Body of pancreas (tissue), 4 donors: ENCODE results near the gene RIN3.

Experiments used
- POLR2A ChIP-seq, 3 donors: fragments of 450-650 bp; IDR thresholded peaks; one replicate each; pipeline ENCODE4 v1.6.1; 2016; ENCODE audit warnings: antibody characterized with exemption in 3 of 3, mild to moderate bottlenecking in 2 of 3
- TF ChIP-seq, protein P1 (sequence below), 7 experiments: fragments of 450-650 bp in 4 of 7; fragments of 200-600 bp in 3 of 7; sonication (generic) in 3 of 7; IDR thresholded peaks; one replicate each; pipeline ENCODE4 v1.5.1; 2016 to 2019; ENCODE audit warnings: antibody characterized with exemption in 7 of 7

DNA sequence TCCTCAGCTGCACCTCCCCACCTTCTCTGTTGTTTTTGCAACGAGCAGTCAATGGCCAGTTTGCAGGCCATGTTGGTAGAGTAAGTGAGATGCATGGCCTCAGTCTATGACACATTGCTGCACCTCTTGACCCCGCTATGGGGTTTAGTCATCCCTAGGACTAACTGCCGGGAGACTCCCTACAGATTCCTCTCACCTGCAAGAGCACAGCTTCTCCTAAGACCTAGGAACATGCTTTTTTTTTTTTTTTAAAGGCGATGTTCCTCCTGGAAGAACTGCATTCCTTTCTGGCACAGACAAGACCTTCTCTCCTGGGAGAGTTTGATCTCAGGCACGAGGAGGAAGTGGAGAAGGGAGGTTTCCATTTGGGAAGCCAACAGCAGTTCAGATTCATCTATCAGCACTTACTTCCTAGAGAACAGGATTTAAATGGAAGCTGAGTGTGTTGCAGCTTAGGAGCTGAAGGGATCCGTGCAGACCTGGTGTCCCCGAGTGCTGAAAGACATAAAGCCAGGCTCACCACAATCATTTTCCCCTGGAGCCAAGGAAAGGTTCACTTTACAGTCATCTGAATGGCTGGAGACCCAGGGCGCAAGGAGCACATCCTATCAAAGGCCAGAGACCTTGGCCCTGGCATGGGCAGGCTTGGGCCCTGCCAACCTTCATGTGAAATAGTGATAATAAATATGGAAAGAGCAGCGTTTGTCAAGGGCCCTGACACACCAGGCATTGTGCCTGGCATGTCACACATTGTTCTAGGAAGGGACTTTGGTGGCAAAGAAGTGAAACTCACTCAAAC is 130.8 kb downstream of the RIN3 start:
- TF ChIP-seq, protein P1, sequence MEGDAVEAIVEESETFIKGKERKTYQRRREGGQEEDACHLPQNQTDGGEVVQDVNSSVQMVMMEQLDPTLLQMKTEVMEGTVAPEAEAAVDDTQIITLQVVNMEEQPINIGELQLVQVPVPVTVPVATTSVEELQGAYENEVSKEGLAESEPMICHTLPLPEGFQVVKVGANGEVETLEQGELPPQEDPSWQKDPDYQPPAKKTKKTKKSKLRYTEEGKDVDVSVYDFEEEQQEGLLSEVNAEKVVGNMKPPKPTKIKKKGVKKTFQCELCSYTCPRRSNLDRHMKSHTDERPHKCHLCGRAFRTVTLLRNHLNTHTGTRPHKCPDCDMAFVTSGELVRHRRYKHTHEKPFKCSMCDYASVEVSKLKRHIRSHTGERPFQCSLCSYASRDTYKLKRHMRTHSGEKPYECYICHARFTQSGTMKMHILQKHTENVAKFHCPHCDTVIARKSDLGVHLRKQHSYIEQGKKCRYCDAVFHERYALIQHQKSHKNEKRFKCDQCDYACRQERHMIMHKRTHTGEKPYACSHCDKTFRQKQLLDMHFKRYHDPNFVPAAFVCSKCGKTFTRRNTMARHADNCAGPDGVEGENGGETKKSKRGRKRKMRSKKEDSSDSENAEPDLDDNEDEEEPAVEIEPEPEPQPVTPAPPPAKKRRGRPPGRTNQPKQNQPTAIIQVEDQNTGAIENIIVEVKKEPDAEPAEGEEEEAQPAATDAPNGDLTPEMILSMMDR (IDR thresholded peaks at IDR 0.05), result no peak
- TF ChIP-seq POLR2A (IDR thresholded peaks at IDR 0.05), result no peak
